CD4-positive, alpha-beta T cell treated with Interleukin-17A for 4 hours (primary cell): ENCODE results near the gene ABHD3.
"Not testable (repeated sequence)": the region's sequence is repeated elsewhere in the genome, so short reads cannot be mapped to it uniquely, and the experiment has no call there.

Experiments used
- DNase-seq: peaks from one replicate; pipeline ENCODE4 v3.0.0-alpha.2; 2020; ENCODE audit warnings: mixed read lengths

Gene ABHD3

GRCh38 chr18:21704603-21705364 is at the start of gene ABHD3:
Gene ABHD3 (minus strand): TSS chr18:21704774. CDS start chr18:21704665, 109 bp downstream.
- DNase-seq: peak; percentile 96

- no peak for DNase-seq
These were observed 43.5 kb upstream of the ABHD3 start for GRCh38 chr18:21747764-21748693.

GRCh38 chr18:21747268-21747667 is 42.7 kb upstream of the ABHD3 start:
- DNase-seq: no peak

GRCh38 chr18:21745231-21745630 is 40.7 kb upstream of the ABHD3 start:
- DNase-seq: no peak

- no peak for DNase-seq
These were observed 38.7 kb upstream of the ABHD3 start for GRCh38 chr18:21743166-21743832.

GRCh38 chr18:21742315-21742687 is 37.7 kb upstream of the ABHD3 start:
- DNase-seq: peak; percentile 8

- peak; percentile 46 for DNase-seq
These were observed 37.2 kb upstream of the ABHD3 start for GRCh38 chr18:21741562-21742314.

GRCh38 chr18:21741312-21741561 is 36.7 kb upstream of the ABHD3 start:
- DNase-seq: no peak

- DNase-seq: peak; percentile 99
These were observed 36.2 kb upstream of the ABHD3 start, which contains the start of gene MIB1 for GRCh38 chr18:21740538-21741311. Gene MIB1 (plus strand): TSS chr18:21740792. CDS start chr18:21741584, 792 bp downstream.

- DNase-seq: no peak
These were observed 35.3 kb upstream of the ABHD3 start for GRCh38 chr18:21739604-21740537.

GRCh38 chr18:21736926-21737325 is 32.4 kb upstream of the ABHD3 start:
- DNase-seq: not testable (repeated sequence)

- peak; percentile 67 for DNase-seq
These were observed 31.0 kb upstream of the ABHD3 start for GRCh38 chr18:21735452-21736015.

- DNase-seq: no peak
These were observed 28.4 kb upstream of the ABHD3 start for GRCh38 chr18:21733011-21733410.

GRCh38 chr18:21727702-21728101 is 23.1 kb upstream of the ABHD3 start:
- no peak for DNase-seq

- DNase-seq: no peak
These were observed 20.6 kb upstream of the ABHD3 start for GRCh38 chr18:21725201-21725600.

GRCh38 chr18:21722687-21723086 is 18.1 kb upstream of the ABHD3 start:
- DNase-seq: no peak

- no peak for DNase-seq
These were observed 9.9 kb upstream of the ABHD3 start for GRCh38 chr18:21714474-21714873.

GRCh38 chr18:21707130-21707529 is 2.6 kb upstream of the ABHD3 start:
- DNase-seq: not testable (repeated sequence)

- no peak for DNase-seq
These were observed 1.9 kb upstream of the ABHD3 start for GRCh38 chr18:21706386-21706865.

GRCh38 chr18:21703241-21703820 is 1.2 kb downstream of the ABHD3 start:
- peak; percentile 34 for DNase-seq
